Stomach smooth muscle (tissue), 2 donors: ENCODE results near the gene NTNG2.
"Not testable (repeated sequence)": the region's sequence is repeated elsewhere in the genome, so short reads cannot be mapped to it uniquely, and the experiment has no call there.

Source experiments
- H3K27ac ChIP-seq: one replicate; pipeline ENCODE4 v1.7.0; 2013; ENCODE audit warnings: mild to moderate bottlenecking, low read length, inconsistent platforms
- H3K27me3 ChIP-seq, 2 donors: one replicate each; pipeline ENCODE4 v1.7.0; 2013; ENCODE audit warnings: low read length in 2 of 2; ENCODE audit not compliant: insufficient read depth in 2 of 2, control insufficient read depth in 1 of 2
- H3K36me3 ChIP-seq, 2 donors: one replicate each; pipeline ENCODE4 v1.7.0; 2013; ENCODE audit warnings: low read length in 2 of 2; ENCODE audit not compliant: control insufficient read depth in 2 of 2, insufficient read depth in 2 of 2
- H3K4me1 ChIP-seq: one replicate; pipeline ENCODE4 v1.7.0; 2013; ENCODE audit warnings: low read length; ENCODE audit not compliant: control insufficient read depth, insufficient read depth
- H3K4me3 ChIP-seq, 2 donors: one replicate each; pipeline ENCODE4 v1.7.0; 2013; ENCODE audit warnings: low read length in 2 of 2
- H3K9ac ChIP-seq, 2 donors: one replicate each; pipeline ENCODE4 v1.7.0; 2013; ENCODE audit warnings: low read length in 2 of 2, mild to moderate bottlenecking in 1 of 2
- H3K9me3 ChIP-seq, 2 donors: one replicate each; pipeline ENCODE4 v1.7.0; 2013; ENCODE audit warnings: low read length in 2 of 2; ENCODE audit not compliant: control insufficient read depth in 2 of 2
- donor health status: healthy.
- donor health status: Pancreatic carcinoma.

The NTNG2 gene

DNA sequence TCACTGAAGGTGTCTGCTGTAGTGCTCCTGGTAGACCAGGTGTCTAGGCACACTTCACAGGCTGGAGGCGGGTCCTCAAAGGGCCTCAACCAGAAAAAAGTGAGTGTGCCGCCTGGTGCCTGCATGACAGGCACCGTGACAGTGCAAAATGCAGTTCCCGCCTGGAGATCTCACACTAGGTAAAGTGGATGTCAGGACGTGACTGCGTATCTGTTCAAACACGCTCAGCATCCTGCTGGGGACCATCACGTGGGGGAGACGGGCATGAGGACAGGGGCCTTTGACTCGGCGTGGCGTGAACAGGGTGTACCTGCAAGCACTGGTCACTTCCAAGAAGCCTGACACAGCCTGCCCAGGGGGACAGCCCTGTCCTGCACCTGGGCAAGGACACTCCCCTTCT, 32.3 kb upstream of the NTNG2 start:
- Histone ChIP-seq H3K4me3 (no peak overlapping the region), H3K9me3 (no peaks in the 10 kb centered on the region), H3K36me3 (no peaks in the 10 kb centered on the region), H3K27ac (no peak overlapping the region), H3K4me1 (no peaks in the 10 kb centered on the region), H3K27me3 (peaks cover 47 to 54% of the 10 kb centered on the region in 2 donors), H3K9ac (no peak overlapping the region)

DNA sequence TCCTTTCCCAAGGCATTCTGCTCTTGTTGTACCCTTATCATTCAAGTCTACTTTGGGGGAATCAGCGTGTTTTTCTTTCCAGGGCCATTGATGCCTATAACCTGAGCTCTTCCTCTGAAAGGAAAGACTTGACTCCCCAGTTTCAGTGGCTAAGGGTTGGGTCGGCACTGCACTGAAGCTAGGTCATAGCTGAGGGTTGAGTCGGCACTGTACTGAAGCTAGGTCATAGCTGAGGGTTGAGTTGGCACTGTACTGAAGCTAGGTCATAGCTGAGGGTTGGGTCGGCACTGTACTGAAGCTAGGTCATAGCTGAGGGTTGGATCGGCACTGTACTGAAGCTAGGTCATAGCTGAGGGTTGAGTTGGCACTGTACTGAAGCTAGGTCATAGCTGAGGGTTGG, 27.8 kb upstream of the NTNG2 start:
- not testable (repeated sequence) for H3K9ac ChIP-seq, H3K4me3 ChIP-seq, H3K9me3 ChIP-seq, H3K27ac ChIP-seq, H3K4me1 ChIP-seq, H3K36me3 ChIP-seq
- peaks cover 44 to 46% of the 10 kb centered on the region in 2 donors for H3K27me3 ChIP-seq

DNA sequence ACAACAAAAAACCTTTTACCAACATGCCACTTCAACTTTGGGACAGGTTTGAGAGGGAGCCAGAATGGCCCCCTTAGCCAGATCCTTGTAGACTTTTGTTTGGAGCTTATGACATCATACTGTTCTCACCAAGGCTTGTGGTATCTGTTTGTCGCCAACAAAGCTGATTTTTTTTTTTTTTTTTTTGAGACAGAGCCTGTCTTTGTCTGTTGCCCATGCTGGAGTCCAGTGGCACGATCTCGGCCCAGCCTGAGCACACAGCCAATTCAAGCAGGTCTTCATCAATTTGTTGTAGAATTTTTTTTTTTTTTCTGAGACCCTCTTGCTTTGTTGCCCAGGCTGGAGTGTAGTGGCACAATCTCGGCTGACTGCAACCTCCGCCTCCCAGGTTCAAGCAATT, 26.4 kb upstream of the NTNG2 start:
- Histone ChIP-seq H3K27ac (no peak overlapping the region), H3K4me1 (no peaks in the 10 kb centered on the region), H3K27me3 (peaks cover 45 to 46% of the 10 kb centered on the region in 2 donors), H3K9ac (no peak overlapping the region), H3K4me3 (no peak overlapping the region), H3K9me3 (no peaks in the 10 kb centered on the region), H3K36me3 (no peaks in the 10 kb centered on the region)

DNA sequence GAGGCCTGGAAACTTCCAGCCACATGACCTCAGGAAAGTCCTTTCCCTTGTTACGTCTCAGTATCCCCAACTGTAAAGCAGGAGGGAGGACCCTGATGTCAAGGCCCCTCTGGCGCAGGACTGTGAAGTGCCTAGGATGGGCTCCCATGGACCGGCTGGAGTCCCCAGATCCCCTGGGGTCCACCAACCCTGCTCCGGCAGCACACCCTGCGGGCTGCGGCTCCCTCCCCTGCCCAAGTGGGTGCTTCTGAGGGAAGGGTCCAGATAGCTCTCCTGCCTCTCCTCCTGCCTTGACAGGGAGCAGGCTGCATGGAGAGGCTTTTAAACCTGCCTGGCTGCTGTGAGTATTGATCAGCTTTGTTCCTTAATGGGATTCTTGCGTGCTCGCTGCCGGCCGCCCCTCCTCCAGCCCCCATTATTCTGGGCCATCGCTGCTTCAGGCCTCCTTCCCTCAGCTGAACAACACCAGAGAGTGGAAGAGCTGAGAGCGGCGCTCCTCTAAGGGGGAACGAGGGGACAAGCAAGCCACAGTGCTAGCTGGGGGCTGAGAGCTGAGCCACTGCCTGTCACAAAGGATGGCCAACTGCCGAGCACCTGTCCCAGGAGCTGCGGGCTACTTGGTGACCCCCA, 25.6 kb upstream of the NTNG2 start:
- Histone ChIP-seq H3K9me3 (no peaks in the 10 kb centered on the region), H3K27me3 (peaks cover 40 to 46% of the 10 kb centered on the region in 2 donors), H3K4me1 (peaks cover 2% of the 10 kb centered on the region), H3K27ac (no peak overlapping the region), H3K36me3 (no peaks in the 10 kb centered on the region), H3K9ac (no peak overlapping the region), H3K4me3 (no peak overlapping the region)

DNA sequence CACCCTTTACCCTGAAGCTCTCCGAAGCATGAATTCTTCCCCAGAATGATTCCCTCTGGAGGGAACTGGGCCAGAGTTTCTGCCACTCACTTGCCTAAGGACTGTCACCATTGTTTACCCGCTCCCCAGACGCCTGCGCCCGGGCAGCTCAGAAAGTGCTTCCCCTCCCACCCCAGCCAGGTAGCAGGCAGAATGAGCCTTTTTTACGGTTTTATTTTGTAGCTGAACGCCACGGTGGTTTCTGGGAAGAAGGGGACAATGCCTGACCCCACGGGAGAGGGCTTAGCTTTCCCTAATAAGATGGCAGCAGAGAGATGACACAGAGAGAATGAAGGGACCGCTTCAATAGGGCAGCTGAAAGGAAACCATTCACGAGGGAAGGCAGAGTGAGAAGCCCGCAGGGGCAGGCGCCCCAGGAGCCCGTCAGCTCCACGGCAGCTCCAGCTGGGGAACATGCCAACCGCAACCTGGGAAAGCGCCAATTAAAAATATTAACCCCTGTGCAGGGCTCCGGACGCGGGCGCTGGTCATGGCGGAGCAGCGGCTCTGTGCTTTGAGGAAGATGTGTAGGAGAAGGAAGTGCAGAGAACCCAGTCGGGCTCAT, 20.4 kb upstream of the NTNG2 start:
- Histone ChIP-seq H3K27me3 (peaks cover 47 to 53% of the 10 kb centered on the region in 2 donors), H3K4me3 (peak overlapping the region; percentile 26 to 55), H3K27ac (no peak overlapping the region), H3K4me1 (peaks cover 4% of the 10 kb centered on the region), H3K9ac (no peak overlapping the region), H3K36me3 (no peaks in the 10 kb centered on the region), H3K9me3 (peaks cover 0 to 5% of the 10 kb centered on the region in 2 donors)

DNA sequence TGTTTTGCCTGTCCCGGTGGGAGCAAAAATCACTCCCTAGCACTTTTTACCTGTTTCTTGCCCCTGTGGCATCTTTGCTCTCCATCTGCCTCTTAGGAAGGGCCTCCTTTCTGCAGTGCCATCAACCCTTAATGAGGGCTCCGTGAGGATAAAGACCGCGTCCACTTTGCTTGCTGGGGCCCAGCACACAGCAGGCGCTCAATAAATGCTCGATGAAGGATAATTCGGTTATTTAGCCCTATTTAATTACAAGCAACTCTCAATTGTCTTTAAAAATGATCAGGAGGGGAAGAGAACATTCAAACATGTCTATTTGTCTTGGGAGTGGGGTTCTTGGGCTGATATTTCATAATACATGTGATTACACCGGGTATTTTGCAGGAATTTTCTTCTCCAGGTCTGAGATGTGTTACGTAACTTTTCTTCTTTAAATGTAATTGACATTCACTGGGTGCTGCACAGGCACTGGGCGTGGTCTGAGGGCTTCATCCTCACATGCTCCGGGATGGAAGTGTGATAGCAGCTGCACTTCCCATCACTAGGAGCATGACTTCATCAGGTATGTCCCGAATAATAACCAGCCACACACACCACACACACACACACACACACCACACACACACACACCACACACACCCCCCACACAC, 19.8 kb upstream of the NTNG2 start:
- Histone ChIP-seq H3K27me3 (peaks cover 44 to 53% of the 10 kb centered on the region in 2 donors), H3K36me3 (no peaks in the 10 kb centered on the region), H3K4me3 (peak overlapping the region; percentile 26 to 55)

DNA sequence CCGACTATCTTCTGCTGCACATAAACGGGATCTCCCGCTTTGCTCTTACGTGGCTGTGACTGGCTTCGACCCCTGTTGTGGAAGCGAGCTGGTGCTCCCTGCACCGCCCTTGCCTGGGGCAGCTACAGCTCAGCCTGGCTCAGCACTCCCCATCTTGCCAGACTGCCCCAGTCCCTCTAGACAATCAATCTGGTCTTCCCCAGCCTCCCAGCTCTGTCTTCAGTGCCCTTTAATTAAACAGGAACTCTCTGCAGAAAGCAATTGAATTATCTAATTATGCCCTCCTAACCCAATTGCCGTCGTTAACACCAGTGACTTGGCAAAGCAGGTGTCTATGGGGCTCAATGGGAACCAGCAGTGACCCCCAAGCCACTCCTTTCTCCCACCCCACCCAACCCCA, 18.9 kb upstream of the NTNG2 start:
- Histone ChIP-seq H3K9ac (no peak overlapping the region), H3K4me1 (peaks cover 4% of the 10 kb centered on the region), H3K27me3 (peaks cover 41 to 52% of the 10 kb centered on the region in 2 donors), H3K27ac (no peak overlapping the region), H3K4me3 (no peak overlapping the region), H3K36me3 (no peaks in the 10 kb centered on the region), H3K9me3 (peaks cover 0 to 5% of the 10 kb centered on the region in 2 donors)

More for the DNA sequence above, 19.8 kb upstream of the NTNG2 start:
- Histone ChIP-seq H3K4me1 (peaks cover 4% of the 10 kb centered on the region), H3K9ac (no peak overlapping the region), H3K27ac (no peak overlapping the region), H3K9me3 (peaks cover 0 to 5% of the 10 kb centered on the region in 2 donors)

DNA sequence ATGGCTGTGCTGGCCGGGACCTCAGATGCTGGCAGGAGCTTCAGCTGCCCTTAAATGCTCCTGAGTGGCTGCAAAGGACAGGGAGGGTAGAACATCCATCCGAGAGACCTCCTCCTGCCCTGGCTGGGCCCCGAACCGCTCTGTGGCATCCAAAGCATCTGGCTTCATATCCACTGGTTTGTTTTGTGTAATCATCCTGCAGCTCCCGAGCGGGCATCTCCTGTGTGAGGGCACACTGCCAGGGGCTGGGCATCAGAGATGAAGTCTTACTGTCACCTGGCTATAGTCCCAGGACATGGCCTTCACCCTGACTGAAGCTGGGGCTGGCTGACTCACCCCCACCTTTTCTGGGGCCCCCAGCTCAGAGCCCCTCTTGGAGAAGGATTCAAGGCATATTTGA, 18.5 kb upstream of the NTNG2 start:
- no peak overlapping the region for H3K4me3 ChIP-seq

DNA sequence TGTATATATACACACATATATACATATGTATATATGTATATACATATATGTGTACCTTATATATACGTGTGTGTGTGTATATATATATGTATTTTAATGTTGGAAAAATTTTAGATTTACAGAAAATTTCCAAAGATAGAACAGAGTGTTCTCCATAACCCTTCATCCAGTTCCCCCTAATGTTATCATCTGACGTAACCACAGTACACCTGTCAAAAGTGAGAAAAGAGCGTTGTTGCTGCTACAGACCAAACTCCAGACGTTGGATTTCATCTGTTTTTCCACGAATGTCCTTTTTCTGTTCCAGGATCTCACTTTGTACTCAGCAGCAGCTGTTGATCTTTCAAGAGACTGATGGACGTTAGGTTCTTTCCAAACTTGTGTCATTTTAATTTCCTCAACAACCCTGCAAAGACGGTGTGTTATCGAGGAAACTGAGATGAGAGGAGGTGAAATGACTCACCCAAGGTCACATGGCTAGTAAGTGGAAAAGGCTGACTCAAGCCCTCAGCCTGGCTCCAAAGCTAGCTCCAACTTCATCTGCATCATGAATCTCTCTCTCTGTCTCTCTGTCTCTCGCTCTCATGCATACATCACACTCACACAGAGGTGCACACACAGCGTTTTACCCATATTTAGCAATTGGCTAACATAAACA, 17.0 kb upstream of the NTNG2 start:
- Histone ChIP-seq H3K4me1 (peaks cover 4% of the 10 kb centered on the region), H3K27me3 (peaks cover 38 to 52% of the 10 kb centered on the region in 2 donors), H3K27ac (no peak overlapping the region), H3K9me3 (peaks cover 0 to 5% of the 10 kb centered on the region in 2 donors), H3K9ac (no peak overlapping the region), H3K36me3 (no peaks in the 10 kb centered on the region), H3K4me3 (no peak overlapping the region)

More for the DNA sequence above, 18.5 kb upstream of the NTNG2 start:
- Histone ChIP-seq H3K9me3 (peaks cover 0 to 5% of the 10 kb centered on the region in 2 donors), H3K36me3 (no peaks in the 10 kb centered on the region), H3K27ac (no peak overlapping the region), H3K9ac (no peak overlapping the region), H3K27me3 (peaks cover 40 to 54% of the 10 kb centered on the region in 2 donors), H3K4me1 (peaks cover 4% of the 10 kb centered on the region)

DNA sequence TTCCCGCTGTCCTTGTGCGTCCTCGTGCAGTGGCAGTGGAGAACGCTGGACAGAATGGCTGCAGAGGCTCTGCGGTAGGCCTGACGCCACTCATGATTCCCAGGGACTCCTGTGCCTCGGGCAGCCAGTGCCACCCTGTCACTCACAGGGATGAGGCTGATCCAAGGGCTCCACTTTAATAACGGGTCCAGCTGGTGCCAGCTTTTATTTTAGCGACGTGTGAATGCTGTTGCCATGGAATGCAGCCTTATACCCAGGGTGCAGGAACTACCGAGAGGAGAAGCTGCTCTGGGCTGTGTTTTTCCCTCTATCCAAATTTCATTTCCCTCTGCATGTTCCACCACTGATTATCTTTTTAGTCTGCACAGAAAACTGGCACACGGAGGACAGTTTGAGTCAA, 15.8 kb upstream of the NTNG2 start:
- Histone ChIP-seq H3K27me3 (peaks cover 34 to 53% of the 10 kb centered on the region in 2 donors), H3K4me1 (peaks cover 4% of the 10 kb centered on the region)

More for the DNA sequence above, 15.8 kb upstream of the NTNG2 start:
- Histone ChIP-seq H3K27ac (no peak overlapping the region), H3K9ac (no peak overlapping the region), H3K4me3 (no peak overlapping the region), H3K36me3 (no peaks in the 10 kb centered on the region), H3K9me3 (peaks cover 0 to 5% of the 10 kb centered on the region in 2 donors)
